ENCODE results near the gene BROX. TPM values are rescaled to one million over a fixed set of nuclear protein-coding genes. Genes with fewer than 3 reads are reported as not detected.
"Not testable (repeated sequence)": the region's sequence is repeated elsewhere in the genome, so short reads cannot be mapped to it uniquely, and the experiment has no call there.

The BROX gene, protein sequence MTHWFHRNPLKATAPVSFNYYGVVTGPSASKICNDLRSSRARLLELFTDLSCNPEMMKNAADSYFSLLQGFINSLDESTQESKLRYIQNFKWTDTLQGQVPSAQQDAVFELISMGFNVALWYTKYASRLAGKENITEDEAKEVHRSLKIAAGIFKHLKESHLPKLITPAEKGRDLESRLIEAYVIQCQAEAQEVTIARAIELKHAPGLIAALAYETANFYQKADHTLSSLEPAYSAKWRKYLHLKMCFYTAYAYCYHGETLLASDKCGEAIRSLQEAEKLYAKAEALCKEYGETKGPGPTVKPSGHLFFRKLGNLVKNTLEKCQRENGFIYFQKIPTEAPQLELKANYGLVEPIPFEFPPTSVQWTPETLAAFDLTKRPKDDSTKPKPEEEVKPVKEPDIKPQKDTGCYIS
- 10 to 100 TPM; 26.5 to 40.5 (median 34.5) TPM for total RNA-seq
- polyA plus RNA-seq, result 10 to 100 TPM in 1 of 2 donors, 1 to 10 TPM in 1; 8.9 to 11.7 TPM
- long read RNA-seq, donor 1, full-length matches to known transcripts, result 9 of 24 reads
- long read RNA-seq, donor 1, partial matches to known transcripts, result 3 of 24 reads
- long read RNA-seq, donor 1, other reads (novel, unspliced or antisense), result 12 of 24 reads
- long read RNA-seq, donor 2, full-length matches to known transcripts, result 11 of 31 reads
- long read RNA-seq, donor 2, partial matches to known transcripts, result 5 of 31 reads
- long read RNA-seq, donor 2, other reads (novel, unspliced or antisense), result 15 of 31 reads
- long read RNA-seq, donor 3, full-length matches to known transcripts, result 8 of 61 reads
- long read RNA-seq, donor 3, partial matches to known transcripts, result 33 of 61 reads
- long read RNA-seq, donor 3, other reads (novel, unspliced or antisense), result 20 of 61 reads

- ATAC-seq (peak; percentile 94 to 97 (median 96)), DNase-seq (peak; percentile 96 to 97)
- intact Hi-C loops (cut with DNase I), result loop anchor here in 5 of 10 donors (1.0 to 10.0 kb wide), 4 partner anchors 68 to 248 kb away; no protein-coding TSS in a partner anchor
- no peak for TF ChIP-seq CTCF (IDR thresholded peaks at IDR 0.05)
- WGBS, 2 donors, result 2 to 6% methylated on average over 50 to 56 of the region's 62 CpGs
- H3K27ac ChIP-seq, result peak within 1 kb of the TSS; percentile 92 to 99 (median 94)
- peaks cover 0 to 40% (median 28%) of the 10 kb centered on the region in 9 donors for H3K4me1 ChIP-seq
- H3K4me3 ChIP-seq, result peak within 1 kb of the TSS; percentile 57 to 97 (median 90)
- H3K36me3 ChIP-seq, result peaks cover 0 to 30% (median 15%) of the 10 kb centered on the region in 9 donors
- H3K27me3 ChIP-seq, result no peaks in the 10 kb centered on the region
- no peaks in the 10 kb centered on the region for H3K9me3 ChIP-seq
Observed at GRCh38 chr1:222712253-222713090, at the start of gene BROX, which contains the start of gene AIDA. BROX (plus strand) TSS chr1:222712564; CDS start chr1:222715700, 3,136 bp downstream. AIDA (minus strand) TSS chr1:222712491; CDS start chr1:222712317, 174 bp downstream.

- no peak for ATAC-seq
- Histone ChIP-seq H3K36me3 (peaks cover 0 to 96% (median 79%) of the 10 kb centered on the region in 9 donors), H3K4me1 (no peaks in the 10 kb centered on the region)
Observed at GRCh38 chr1:222663431-222663934, 48.9 kb upstream of the BROX start.

DNA sequence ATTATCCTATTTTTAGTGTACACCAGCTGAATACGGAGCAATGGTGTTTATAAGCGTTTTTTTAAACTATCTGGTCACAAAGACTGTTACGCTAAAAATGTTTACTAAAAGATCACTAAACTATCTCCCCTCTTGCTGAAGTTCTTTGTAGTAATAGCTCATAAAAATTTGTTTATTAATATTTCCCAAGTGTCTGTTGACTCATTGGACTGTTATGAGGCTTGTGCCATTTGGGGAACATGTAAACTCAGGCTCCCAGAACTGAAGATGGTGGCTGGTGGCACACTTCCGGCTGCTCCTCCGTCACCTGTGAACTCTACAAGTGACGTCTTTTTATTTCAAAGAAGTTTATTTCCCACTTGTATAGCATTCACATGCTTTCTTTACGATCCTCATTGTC is 46.4 kb upstream of the BROX start:
- ATAC-seq (no peak), DNase-seq (no peak)
- Histone ChIP-seq H3K9me3 (no peaks in the 10 kb centered on the region), H3K27me3 (no peaks in the 10 kb centered on the region), H3K36me3 (peaks cover 0 to 86% (median 58%) of the 10 kb centered on the region in 9 donors), H3K27ac (no peak overlapping the region), H3K4me3 (no peak overlapping the region), H3K4me1 (no peaks in the 10 kb centered on the region)
- TF ChIP-seq CTCF (IDR thresholded peaks at IDR 0.05), result no peak
- WGBS, 2 donors, result 92 to 93% methylated on average over 7 of the region's 7 CpGs
- intact Hi-C loops (cut with DNase I), result no loop called here

More at GRCh38 chr1:222663431-222663934, 48.9 kb upstream of the BROX start:
- TF ChIP-seq CTCF (IDR thresholded peaks at IDR 0.05), result no peak
- 97 to 98% methylated on average over 4 of the region's 4 CpGs for WGBS, 2 donors
- DNase-seq, result no peak
- Histone ChIP-seq H3K4me3 (no peak overlapping the region), H3K9me3 (no peaks in the 10 kb centered on the region), H3K27me3 (no peaks in the 10 kb centered on the region), H3K27ac (no peak overlapping the region)
- intact Hi-C loops (cut with DNase I), result no loop called here

DNA sequence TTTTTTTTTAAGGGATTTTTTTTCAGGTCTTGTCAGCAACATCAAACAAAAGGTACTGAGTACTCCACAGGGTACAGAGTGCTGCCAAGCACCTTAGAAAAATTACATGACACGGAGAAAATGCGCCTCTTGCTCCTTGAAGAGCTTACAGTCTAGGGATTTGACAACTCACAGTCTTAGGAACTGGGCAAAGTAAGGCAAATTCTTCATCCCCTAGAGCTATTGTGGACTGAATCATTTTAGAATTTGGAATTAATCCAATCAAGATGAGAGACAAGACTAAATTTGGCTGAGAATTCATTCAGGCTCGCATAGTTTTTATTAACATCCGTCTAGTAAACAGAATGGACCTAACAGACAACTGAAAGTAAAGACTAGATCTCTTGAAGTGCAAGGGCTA is 44.2 kb upstream of the BROX start:
- H3K4me3 ChIP-seq; H3K4me1 ChIP-seq; DNase-seq; H3K27me3 ChIP-seq; H3K9me3 ChIP-seq; H3K27ac ChIP-seq; intact Hi-C loops (cut with DNase I): not testable (repeated sequence)
- WGBS, 2 donors, result no CpG with 5 or more reads among the region's 4 CpGs
- peak in 2 of 8 donors; percentile 29 to 30 for ATAC-seq
- H3K36me3 ChIP-seq, result peaks cover 0 to 86% (median 47%) of the 10 kb centered on the region in 9 donors

GRCh38 chr1:222669107-222669506 is 43.3 kb upstream of the BROX start:
- H3K36me3 ChIP-seq, result peaks cover 0 to 86% (median 47%) of the 10 kb centered on the region in 9 donors
- intact Hi-C loops (cut with DNase I); H3K9me3 ChIP-seq; DNase-seq; H3K27ac ChIP-seq; H3K4me1 ChIP-seq; H3K4me3 ChIP-seq; H3K27me3 ChIP-seq; ATAC-seq: not testable (repeated sequence)
- 90 to 91% methylated on average over 1 of the region's 2 CpGs for WGBS, 2 donors
